Lung (tissue), 12 donors: ENCODE data around the gene DHRS11. TPM values are rescaled to one million over a fixed set of nuclear protein-coding genes. Genes with fewer than 3 reads are reported as not detected.

Experiments
- ATAC-seq: fragments of 200-7000 bp; cut with Tn5 transposase; one replicate; pipeline ENCODE4 v1.9.1; 2020; ENCODE audit warnings: moderate number of reproducible peaks; ENCODE audit not compliant: insufficient read depth, low FRiP score
- DNase-seq, 3 donors: peaks; one replicate each; pipeline ENCODE4 v3.0.0-alpha.2; 2013 to 2017
- H3K27ac ChIP-seq, 2 donors: one replicate each; pipeline ENCODE4 v1.5.1; 2013; ENCODE audit warnings: mild to moderate bottlenecking in 2 of 2, moderate library complexity in 2 of 2, control low read depth in 1 of 2, inconsistent platforms in 1 of 2, low read depth in 1 of 2, low read length in 1 of 2
- H3K27me3 ChIP-seq, 3 donors: one replicate each; pipeline ENCODE4 v1.5.1; 2013; ENCODE audit warnings: low read length in 2 of 3; ENCODE audit not compliant: control insufficient read depth in 3 of 3, insufficient read depth in 3 of 3
- H3K36me3 ChIP-seq, 4 donors: one replicate each; pipeline ENCODE4 v1.5.1; 2013; ENCODE audit warnings: low read length in 4 of 4, mild to moderate bottlenecking in 1 of 4, moderate library complexity in 1 of 4; ENCODE audit not compliant: control insufficient read depth in 4 of 4, insufficient read depth in 4 of 4
- H3K4me1 ChIP-seq, 5 donors: one replicate each; pipeline ENCODE4 v1.5.1; 2013; ENCODE audit warnings: low read length in 5 of 5, mild to moderate bottlenecking in 2 of 5, moderate library complexity in 1 of 5; ENCODE audit not compliant: control insufficient read depth in 5 of 5, insufficient read depth in 5 of 5
- H3K4me3 ChIP-seq: one replicate; pipeline ENCODE4 v1.5.1; 2013; ENCODE audit warnings: mild to moderate bottlenecking, control low read depth, moderate library complexity
- H3K9ac ChIP-seq, 2 donors: one replicate each; pipeline ENCODE4 v1.5.1; 2013; ENCODE audit warnings: low read length in 2 of 2, control low read depth in 1 of 2; ENCODE audit not compliant: insufficient read depth in 1 of 2
- H3K9me3 ChIP-seq, 4 donors: one replicate each; pipeline ENCODE4 v1.5.1; 2013; ENCODE audit warnings: low read length in 3 of 4, mild to moderate bottlenecking in 1 of 4, moderate library complexity in 1 of 4; ENCODE audit not compliant: control insufficient read depth in 4 of 4, insufficient read depth in 3 of 4
- WGBS, 2 donors: extraction: QIAGEN DNeasy Blood & Tissue Kit; methylation state at CpG; one replicate each; pipeline ENCODE4 v1.1.7; 2013; 5-methylcytosine and 5-hydroxymethylcytosine counted together
- polyA plus RNA-seq, 2 donors: library from polyadenylated mRNA; stranded (reverse); fragments of 200-250 nt; gene quantifications; one replicate each; pipeline ENCODE4 v1.2.1, GENCODE V29; 2013
- total RNA-seq, 2 donors: library from RNA; depleted of rRNA in 1 of 2; stranded (reverse); fragments of >200 nt in 1 of 2; gene quantifications; one replicate each; pipeline ENCODE4 v1.2.1, GENCODE V29; 2014 to 2021
- TF ChIP-seq, protein P1 (sequence below): IDR thresholded peaks from 2 replicates; pipeline ENCODE4 v1.5.1; 2012; ENCODE audit warnings: mild to moderate bottlenecking; ENCODE audit errors: control extremely low read depth, extremely low read depth
- donor health status: control.
- donor health status: control.
- donor health status: Bipolar disorder and iron deficiency.
- donor health status: healthy.
- donor health status: DM: yes; HTN: yes; CAD: no.

Gene DHRS11
- total and polyA plus RNA-seq, 4 donors, result 3.7 to 9.1 (median 5.7) TPM

DNA sequence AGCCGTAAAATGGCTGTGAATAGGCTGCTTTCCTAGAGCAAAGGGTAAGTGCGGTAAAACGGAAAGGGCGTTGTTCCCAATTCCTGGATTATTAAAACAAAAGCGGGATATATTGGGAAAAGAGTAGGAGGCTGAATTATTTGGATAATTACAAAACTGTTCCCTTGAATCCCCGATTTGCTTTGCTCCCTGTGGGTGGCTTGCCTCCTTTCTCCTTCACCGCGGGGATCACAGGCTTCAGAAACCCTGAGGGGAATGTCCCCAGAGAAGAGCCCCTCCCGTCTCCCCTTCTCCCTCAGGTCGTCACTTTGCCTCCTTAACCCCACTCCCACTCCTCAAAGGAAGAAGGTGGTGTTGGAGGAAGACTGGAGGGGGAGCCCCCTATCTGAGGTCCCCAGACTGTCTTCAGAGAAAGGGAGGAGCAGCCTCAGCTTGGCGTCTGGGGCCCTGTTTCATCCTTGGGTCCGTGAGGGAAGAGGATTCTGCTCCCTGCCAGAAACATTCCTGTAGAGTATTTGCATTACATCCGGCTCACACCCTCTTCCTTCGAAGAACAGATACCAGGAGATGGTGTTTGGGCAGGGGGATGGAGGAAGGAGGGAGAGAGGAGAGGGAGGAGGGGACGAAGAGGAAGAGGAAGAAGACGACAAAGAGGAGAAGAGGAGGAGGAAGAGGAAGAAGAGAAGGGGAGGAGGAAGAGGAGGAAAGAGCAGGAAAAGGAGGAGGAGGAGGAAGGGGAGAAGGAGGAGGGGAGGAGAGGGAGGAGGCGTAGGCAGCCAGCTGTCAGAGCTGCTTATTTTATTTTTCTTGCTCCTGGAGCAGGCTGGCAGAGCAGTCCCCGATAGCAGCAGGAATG is 41.5 kb downstream of the DHRS11 start:
- no peak overlapping the region for H3K4me3 ChIP-seq
- H3K27ac ChIP-seq, result no peak overlapping the region
- H3K36me3 ChIP-seq, result no peaks in the 10 kb centered on the region
- WGBS, 2 donors, result 33 to 43% methylated on average over 18 of the region's 18 CpGs
- H3K9ac ChIP-seq, result no peak overlapping the region
- TF ChIP-seq, protein P1, sequence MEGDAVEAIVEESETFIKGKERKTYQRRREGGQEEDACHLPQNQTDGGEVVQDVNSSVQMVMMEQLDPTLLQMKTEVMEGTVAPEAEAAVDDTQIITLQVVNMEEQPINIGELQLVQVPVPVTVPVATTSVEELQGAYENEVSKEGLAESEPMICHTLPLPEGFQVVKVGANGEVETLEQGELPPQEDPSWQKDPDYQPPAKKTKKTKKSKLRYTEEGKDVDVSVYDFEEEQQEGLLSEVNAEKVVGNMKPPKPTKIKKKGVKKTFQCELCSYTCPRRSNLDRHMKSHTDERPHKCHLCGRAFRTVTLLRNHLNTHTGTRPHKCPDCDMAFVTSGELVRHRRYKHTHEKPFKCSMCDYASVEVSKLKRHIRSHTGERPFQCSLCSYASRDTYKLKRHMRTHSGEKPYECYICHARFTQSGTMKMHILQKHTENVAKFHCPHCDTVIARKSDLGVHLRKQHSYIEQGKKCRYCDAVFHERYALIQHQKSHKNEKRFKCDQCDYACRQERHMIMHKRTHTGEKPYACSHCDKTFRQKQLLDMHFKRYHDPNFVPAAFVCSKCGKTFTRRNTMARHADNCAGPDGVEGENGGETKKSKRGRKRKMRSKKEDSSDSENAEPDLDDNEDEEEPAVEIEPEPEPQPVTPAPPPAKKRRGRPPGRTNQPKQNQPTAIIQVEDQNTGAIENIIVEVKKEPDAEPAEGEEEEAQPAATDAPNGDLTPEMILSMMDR, result no peak
- H3K4me1 ChIP-seq, result peaks cover 0 to 11% (median 0%) of the 10 kb centered on the region in 5 donors
- H3K9me3 ChIP-seq, result no peaks in the 10 kb centered on the region
- peaks cover 0 to 45% (median 16%) of the 10 kb centered on the region in 3 donors for H3K27me3 ChIP-seq
- no peak for ATAC-seq
- DNase-seq, result peak in 2 of 3 donors; percentile 6 to 19

DNA sequence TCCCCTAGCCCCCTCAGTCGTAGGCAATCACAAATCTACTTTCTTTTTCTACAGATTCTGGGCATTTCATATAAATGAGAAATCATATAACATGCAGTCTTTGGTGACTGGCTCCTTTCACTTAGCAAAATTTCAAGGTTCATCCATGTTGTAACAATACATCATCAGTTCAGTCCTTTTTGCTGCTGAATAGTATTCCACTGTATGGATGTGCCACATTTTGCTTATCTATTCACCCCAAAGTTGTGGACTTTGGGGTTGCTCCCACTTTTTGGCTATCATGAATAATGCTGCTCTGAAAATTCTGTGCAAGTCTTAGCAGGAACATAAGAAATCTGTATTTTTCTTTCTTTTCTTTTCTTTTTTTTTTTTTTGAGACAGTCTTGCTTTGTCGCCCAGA is 48.7 kb downstream of the DHRS11 start:
- H3K36me3 ChIP-seq, result no peaks in the 10 kb centered on the region
- WGBS, 2 donors, result 86 to 87% methylated on average over 2 of the region's 2 CpGs

DNA sequence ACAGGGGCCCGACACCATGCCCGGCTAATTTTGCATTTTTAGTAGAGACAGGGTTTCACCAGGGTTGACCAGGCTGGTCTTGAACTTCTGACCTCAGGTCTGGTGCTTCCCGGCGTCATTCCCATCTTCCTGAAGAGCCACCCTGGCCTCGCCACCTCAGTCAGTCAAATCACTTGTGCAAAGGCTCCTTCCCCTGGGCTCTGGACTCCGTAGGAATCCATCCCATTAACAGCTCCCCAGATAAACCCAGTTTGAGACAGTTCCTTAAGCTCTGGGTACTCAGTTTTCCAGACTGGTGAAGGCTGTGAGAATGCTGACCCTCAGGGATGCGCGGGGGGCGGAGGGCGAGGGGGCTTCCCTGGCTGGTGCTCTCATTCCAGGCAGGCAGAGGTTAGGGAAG is 49.2 kb downstream of the DHRS11 start:
- no peak for ATAC-seq
- WGBS, 2 donors, result 54 to 56% methylated on average over 10 of the region's 10 CpGs
- no peak overlapping the region for H3K27ac ChIP-seq
- H3K9ac ChIP-seq, result no peak overlapping the region
- no peak for DNase-seq
- H3K9me3 ChIP-seq, result no peaks in the 10 kb centered on the region
- H3K4me1 ChIP-seq, result peaks cover 0 to 8% (median 0%) of the 10 kb centered on the region in 5 donors
- H3K4me3 ChIP-seq, result no peak overlapping the region
- H3K36me3 ChIP-seq, result no peaks in the 10 kb centered on the region
- H3K27me3 ChIP-seq, result peaks cover 9 to 83% (median 67%) of the 10 kb centered on the region in 3 donors
- TF ChIP-seq, protein P1, result no peak

More for the DNA sequence above, 48.7 kb downstream of the DHRS11 start:
- peaks cover 9 to 81% (median 64%) of the 10 kb centered on the region in 3 donors for H3K27me3 ChIP-seq
- no peaks in the 10 kb centered on the region for H3K9me3 ChIP-seq
- DNase-seq, result no peak
- no peak overlapping the region for H3K27ac ChIP-seq
- peaks cover 0 to 8% (median 0%) of the 10 kb centered on the region in 5 donors for H3K4me1 ChIP-seq
- no peak for ATAC-seq
- TF ChIP-seq, protein P1, result no peak
- H3K4me3 ChIP-seq, result no peak overlapping the region
- H3K9ac ChIP-seq, result no peak overlapping the region
